GM23338 (cell line): Measurements from ENCODE around the gene SERINC4. TPM values are rescaled to one million over a fixed set of nuclear protein-coding genes. Genes with fewer than 3 reads are reported as not detected.

Source experiments
- ATAC-seq: fragments of 200-7000 bp; cut with Tn5 transposase; 3 replicates; pipeline ENCODE4 v1.9.1; 2020
- DNase-seq: peaks from one replicate; pipeline ENCODE4 v3.0.0-alpha.2; 2015; ENCODE audit warnings: low spot score
- H2AFZ ChIP-seq: fragments of 200-600 bp; sonication (generic); 2 replicates; pipeline ENCODE4 v1.8.0; 2016; ENCODE audit warnings: antibody characterized with exemption, mild to moderate bottlenecking, moderate library complexity
- H3F3A ChIP-seq: fragments of 200-600 bp; sonication (generic); replicated peaks from 2 replicates; pipeline ENCODE4 v1.8.0; 2017; ENCODE audit warnings: antibody characterized with exemption, mixed run types, low read depth
- H3K27ac ChIP-seq: fragments of 200-600 bp; sonication (generic); 2 replicates; pipeline ENCODE4 v1.6.1; 2016; ENCODE audit warnings: low read depth
- H3K27me3 ChIP-seq: fragments of 200-600 bp; sonication (generic); 2 replicates; pipeline ENCODE4 v1.8.0; 2016; ENCODE audit warnings: mild to moderate bottlenecking, mixed run types, moderate library complexity; ENCODE audit not compliant: insufficient read depth
- H3K36me3 ChIP-seq: fragments of 200-600 bp; sonication (generic); 2 replicates; pipeline ENCODE4 v1.8.0; 2016; ENCODE audit warnings: mild to moderate bottlenecking; ENCODE audit not compliant: insufficient read depth
- H3K4me1 ChIP-seq: fragments of 200-600 bp; sonication (generic); 2 replicates; pipeline ENCODE4 v1.8.0; 2016; ENCODE audit warnings: mild to moderate bottlenecking, moderate library complexity; ENCODE audit not compliant: insufficient read depth
- H3K4me2 ChIP-seq: fragments of 200-600 bp; sonication (generic); 2 replicates; pipeline ENCODE4 v1.7.1; 2017; ENCODE audit warnings: mixed run types
- H3K4me3 ChIP-seq: fragments of 200-600 bp; sonication (generic); 2 replicates; pipeline ENCODE4 v1.6.1; 2016; ENCODE audit warnings: mixed run types
- H3K79me2 ChIP-seq: fragments of 200-600 bp; sonication (generic); replicated peaks from 2 replicates; pipeline ENCODE4 v1.8.0; 2017; ENCODE audit warnings: mild to moderate bottlenecking; ENCODE audit not compliant: insufficient read depth
- H3K9me2 ChIP-seq: fragments of 200-600 bp; sonication (generic); 2 replicates; pipeline ENCODE4 v1.8.0; 2017; ENCODE audit not compliant: insufficient read depth
- H4K20me1 ChIP-seq: fragments of 200-600 bp; sonication (generic); replicated peaks from 2 replicates; pipeline ENCODE4 v1.8.0; 2017; ENCODE audit warnings: mild to moderate bottlenecking; ENCODE audit not compliant: insufficient read depth
- H3K27ac Mint-ChIP-seq: 2 replicates; pipeline ENCODE4 v1.8.0; 2020; ENCODE audit warnings: inconsistent platforms, mild to moderate bottlenecking, moderate library complexity, mixed read lengths
- H3K27me3 Mint-ChIP-seq: 3 replicates; pipeline ENCODE4 v1.8.0; 2022; ENCODE audit warnings: low read depth, mild to moderate bottlenecking, moderate library complexity, mixed read lengths, inconsistent platforms; ENCODE audit not compliant: insufficient read depth, poor library complexity
- H3K36me3 Mint-ChIP-seq: 3 replicates; pipeline ENCODE4 v1.8.0; 2021; ENCODE audit warnings: low read depth, mild to moderate bottlenecking, inconsistent platforms, moderate library complexity, mixed read lengths
- H3K4me1 Mint-ChIP-seq: 3 replicates; pipeline ENCODE4 v1.8.0; 2020; ENCODE audit warnings: mild to moderate bottlenecking, inconsistent platforms, mixed read lengths
- H3K4me3 Mint-ChIP-seq: 3 replicates; pipeline ENCODE4 v1.8.0; 2021; ENCODE audit warnings: moderate library complexity, mild to moderate bottlenecking, inconsistent platforms, mixed read lengths
- H3K9me3 Mint-ChIP-seq: 3 replicates; pipeline ENCODE4 v1.8.0; 2020; ENCODE audit warnings: moderate library complexity, mild to moderate bottlenecking, inconsistent platforms, mixed read lengths
- CREB1 ChIP-seq: fragments of 250-450 bp; sonication (Bioruptor Pico); IDR thresholded peaks from 2 replicates; pipeline ENCODE4 v1.5.0; 2020; ENCODE audit warnings: low read depth, mild to moderate bottlenecking, moderate library complexity
- ETS1 ChIP-seq: IDR thresholded peaks from 2 replicates; pipeline ENCODE4 v1.6.1; 2016; ENCODE audit warnings: antibody characterized with exemption
- EZH2 ChIP-seq: fragments of 200-600 bp; sonication (generic); IDR thresholded peaks from one replicate; pipeline ENCODE4 v1.8.0; 2017; ENCODE audit warnings: antibody characterized with exemption, mild to moderate bottlenecking, low read depth; ENCODE audit not compliant: unreplicated experiment
- JUNB ChIP-seq: IDR thresholded peaks from one replicate; pipeline ENCODE4 v1.6.1; 2016; ENCODE audit warnings: antibody characterized with exemption; ENCODE audit not compliant: unreplicated experiment
- NANOG ChIP-seq: IDR thresholded peaks from 2 replicates; pipeline ENCODE4 v1.6.1; 2016; ENCODE audit warnings: antibody characterized with exemption, borderline replicate concordance
- POLR2AphosphoS5 ChIP-seq: IDR thresholded peaks from 2 replicates; pipeline ENCODE4 v1.6.1; 2016; ENCODE audit warnings: antibody characterized with exemption, low read depth
- STAT1 ChIP-seq: IDR thresholded peaks from one replicate; pipeline ENCODE4 v1.6.1; 2016; ENCODE audit warnings: antibody characterized with exemption; ENCODE audit not compliant: unreplicated experiment
- ZNF114 ChIP-seq: fragments of 250-450 bp; sonication (Bioruptor Pico); IDR thresholded peaks from 2 replicates; pipeline ENCODE4 v1.5.0; 2020; ENCODE audit warnings: mild to moderate bottlenecking, moderate library complexity
- ZNF331 ChIP-seq: fragments of 250-450 bp; sonication (Bioruptor Pico); IDR thresholded peaks from 2 replicates; pipeline ENCODE4 v1.5.0; 2020; ENCODE audit warnings: low read depth, mild to moderate bottlenecking, moderate library complexity
- polyA plus RNA-seq: library from polyadenylated mRNA; unstranded; fragments of >200 nt; fragmentation: Nextera tagmentation; extraction: Ambion mirVana; gene quantifications from 2 replicates; pipeline ENCODE4 v1.2.1, GENCODE V29; 2016
- total RNA-seq: library from RNA; depleted of rRNA; stranded (reverse); fragments of >200 nt; shearing (Covaris generic); gene quantifications from 2 replicates; pipeline ENCODE4 v1.2.3, GENCODE V29; 2014
- TF ChIP-seq, protein P1 (sequence below), 2 experiments: fragments of 200-600 bp in 1 of 2; sonication (generic) in 1 of 2; conservative IDR thresholded peaks; 2 replicates each; pipeline versions ENCODE4 v1.5.1 to v1.6.1; 2016 to 2017; ENCODE audit warnings: antibody characterized with exemption in 2 of 2, low read depth in 2 of 2, mild to moderate bottlenecking in 2 of 2, moderate library complexity in 1 of 2

The SERINC4 gene
- total and polyA plus RNA-seq, 2 experiments from 2014 or later: not detected

DNA sequence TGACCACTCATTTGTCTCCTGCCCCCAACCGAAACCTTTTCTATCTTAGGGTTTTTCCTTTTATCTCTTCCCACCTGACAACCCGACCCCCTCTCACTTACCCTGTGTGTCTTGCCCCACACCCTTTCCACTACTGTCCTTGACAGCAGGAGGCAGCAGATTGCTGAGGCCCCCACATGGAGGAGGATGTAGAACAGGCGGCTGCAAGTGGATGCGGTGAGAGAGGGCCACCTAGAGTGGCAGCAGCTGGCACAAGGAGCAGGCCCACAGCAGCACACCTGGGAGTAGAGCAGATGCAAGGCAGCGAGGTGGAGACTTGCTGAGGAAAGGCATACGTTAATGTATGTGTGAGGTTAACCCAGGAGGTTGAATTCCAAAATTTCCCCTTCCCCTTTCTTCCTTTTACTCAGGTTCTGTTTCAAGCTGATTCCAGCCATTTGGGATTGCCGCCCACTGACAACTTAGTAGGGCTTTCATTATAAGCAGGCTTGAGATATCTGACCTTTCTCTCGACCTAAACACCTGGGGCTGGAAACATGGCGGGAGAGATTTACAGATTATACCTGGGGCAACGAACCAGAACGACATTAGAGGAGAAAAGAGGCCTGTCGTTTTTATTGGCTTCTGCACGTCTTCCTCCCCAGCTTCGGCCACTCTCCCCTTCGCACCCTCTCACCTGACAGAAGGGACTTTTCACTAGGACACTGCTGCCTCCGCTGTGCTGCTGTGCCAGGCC is 643 bp downstream of the SERINC4 start:
- no peaks in the 10 kb centered on the region for H3K9me3 Mint-ChIP-seq
- H3K27ac ChIP-seq: peak overlapping the region; percentile 94
- no peaks in the 10 kb centered on the region for H3K27me3 ChIP-seq
- H3K27me3 Mint-ChIP-seq: peaks cover 16% of the 10 kb centered on the region
- peaks cover 11% of the 10 kb centered on the region; the same call in 1 of the 2 replicates for H4K20me1 ChIP-seq
- no peak for DNase-seq
- H3F3A ChIP-seq: peaks cover 43% of the 10 kb centered on the region
- peak overlapping the region; percentile 72 for H3K27ac Mint-ChIP-seq
- peaks cover 49% of the 10 kb centered on the region for H3K4me1 Mint-ChIP-seq
- H3K4me3 ChIP-seq: 0 out of 2 replicates have a peak overlapping the region, but pooled peaks have one; percentile 89
- H3K36me3 ChIP-seq: peaks cover 14% of the 10 kb centered on the region
- peaks cover 15% of the 10 kb centered on the region for H3K79me2 ChIP-seq
- H3K4me1 ChIP-seq: peaks cover 39% of the 10 kb centered on the region
- ATAC-seq: peak; percentile 5; the same call in 2 of the 3 replicates
- peak overlapping the region; percentile 33; the same call in 1 of the 3 replicates for H3K4me3 Mint-ChIP-seq
- H3K36me3 Mint-ChIP-seq: peaks cover 73% of the 10 kb centered on the region
- peak overlapping the region; percentile 61; the same call in 1 of the 2 replicates for H3K4me2 ChIP-seq
- no peaks in the 10 kb centered on the region for H3K9me2 ChIP-seq
- TF ChIP-seq JUNB (no peak), STAT1 (no peak), POLR2AphosphoS5 (no peak), NANOG (no peak), ETS1 (no peak), ZNF114 (CRISPR knock-in tag) (no peak), CREB1 (CRISPR knock-in tag) (no peak), ZNF331 (no peak)
- TF ChIP-seq, protein P1, sequence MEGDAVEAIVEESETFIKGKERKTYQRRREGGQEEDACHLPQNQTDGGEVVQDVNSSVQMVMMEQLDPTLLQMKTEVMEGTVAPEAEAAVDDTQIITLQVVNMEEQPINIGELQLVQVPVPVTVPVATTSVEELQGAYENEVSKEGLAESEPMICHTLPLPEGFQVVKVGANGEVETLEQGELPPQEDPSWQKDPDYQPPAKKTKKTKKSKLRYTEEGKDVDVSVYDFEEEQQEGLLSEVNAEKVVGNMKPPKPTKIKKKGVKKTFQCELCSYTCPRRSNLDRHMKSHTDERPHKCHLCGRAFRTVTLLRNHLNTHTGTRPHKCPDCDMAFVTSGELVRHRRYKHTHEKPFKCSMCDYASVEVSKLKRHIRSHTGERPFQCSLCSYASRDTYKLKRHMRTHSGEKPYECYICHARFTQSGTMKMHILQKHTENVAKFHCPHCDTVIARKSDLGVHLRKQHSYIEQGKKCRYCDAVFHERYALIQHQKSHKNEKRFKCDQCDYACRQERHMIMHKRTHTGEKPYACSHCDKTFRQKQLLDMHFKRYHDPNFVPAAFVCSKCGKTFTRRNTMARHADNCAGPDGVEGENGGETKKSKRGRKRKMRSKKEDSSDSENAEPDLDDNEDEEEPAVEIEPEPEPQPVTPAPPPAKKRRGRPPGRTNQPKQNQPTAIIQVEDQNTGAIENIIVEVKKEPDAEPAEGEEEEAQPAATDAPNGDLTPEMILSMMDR (conservative IDR thresholded peaks at IDR 0.05; ENCODE audit: low read depth in 2 of 2): peak in 1 of 2 experiments; percentile 20; a peak in 1 of 4 replicates
- H2AFZ ChIP-seq: no peak overlapping the region

- no peak for DNase-seq
- Mint-ChIP-seq H3K36me3 (peaks cover 84% of the 10 kb centered on the region), H3K4me1 (peaks cover 61% of the 10 kb centered on the region), H3K27me3 (peaks cover 32% of the 10 kb centered on the region), H3K4me3 (no peak overlapping the region; the same call in 2 of the 3 replicates), H3K9me3 (no peaks in the 10 kb centered on the region), H3K27ac (peak overlapping the region; percentile 5)
- no peaks in the 10 kb centered on the region for H3K27me3 ChIP-seq
- H3K27ac ChIP-seq: peak overlapping the region; percentile 62; the same call in 1 of the 2 replicates
- peaks cover 39% of the 10 kb centered on the region for H3F3A ChIP-seq
- H3K4me2 ChIP-seq: no peak overlapping the region
- no peaks in the 10 kb centered on the region for H3K9me2 ChIP-seq
- ATAC-seq: no peak
- peaks cover 19% of the 10 kb centered on the region; the same call in 1 of the 2 replicates for H4K20me1 ChIP-seq
- peaks cover 21% of the 10 kb centered on the region for H3K36me3 ChIP-seq
- H3K79me2 ChIP-seq: peaks cover 28% of the 10 kb centered on the region
- H3K4me3 ChIP-seq: no peak overlapping the region
- H2AFZ ChIP-seq: no peak overlapping the region
- peaks cover 42% of the 10 kb centered on the region for H3K4me1 ChIP-seq
- TF ChIP-seq ZNF331 (no peak), STAT1 (no peak), POLR2AphosphoS5 (no peak), JUNB (no peak), ZNF114 (CRISPR knock-in tag) (no peak), EZH2 (no peak), ETS1 (no peak)
- TF ChIP-seq, protein P1 (conservative IDR thresholded peaks at IDR 0.05; ENCODE audit: low read depth in 2 of 2): no peak
These were observed 3.5 kb downstream of the SERINC4 start for GRCh38 chr15:43796566-43796965.
